Activated naive CD8-positive, alpha-beta T cell treated with anti-CD3 and anti-CD28 coated beads, Interleukin-2, amount 50 U/mL, for 24 hours (primary cell): ENCODE data around the gene NQO2.
"Not testable (repeated sequence)": the region's sequence is repeated elsewhere in the genome, so short reads cannot be mapped to it uniquely, and the experiment has no call there.

Experiments
- ATAC-seq: fragments of 150-1000 bp; cut with Tn5 transposase; one replicate; pipeline ENCODE4 v1.10.0; 2021
- DNase-seq: peaks from one replicate; pipeline ENCODE4 v3.0.0; 2021
- H3K27ac Mint-ChIP-seq: one replicate; pipeline ENCODE4 v1.8.0; 2021; ENCODE audit warnings: mild to moderate bottlenecking, mixed read lengths
- H3K27me3 Mint-ChIP-seq: one replicate; pipeline ENCODE4 v1.8.0; 2021; ENCODE audit warnings: mixed read lengths
- H3K36me3 Mint-ChIP-seq: one replicate; pipeline ENCODE4 v1.8.0; 2021; ENCODE audit warnings: low read depth, mixed read lengths
- H3K4me1 Mint-ChIP-seq: one replicate; pipeline ENCODE4 v1.8.0; 2021; ENCODE audit warnings: mixed read lengths
- H3K4me3 Mint-ChIP-seq: one replicate; pipeline ENCODE4 v1.8.0; 2021; ENCODE audit warnings: mild to moderate bottlenecking, moderate library complexity, mixed read lengths
- H3K9me3 Mint-ChIP-seq: one replicate; pipeline ENCODE4 v1.8.0; 2021; ENCODE audit warnings: mixed read lengths

NQO2 gene

DNA sequence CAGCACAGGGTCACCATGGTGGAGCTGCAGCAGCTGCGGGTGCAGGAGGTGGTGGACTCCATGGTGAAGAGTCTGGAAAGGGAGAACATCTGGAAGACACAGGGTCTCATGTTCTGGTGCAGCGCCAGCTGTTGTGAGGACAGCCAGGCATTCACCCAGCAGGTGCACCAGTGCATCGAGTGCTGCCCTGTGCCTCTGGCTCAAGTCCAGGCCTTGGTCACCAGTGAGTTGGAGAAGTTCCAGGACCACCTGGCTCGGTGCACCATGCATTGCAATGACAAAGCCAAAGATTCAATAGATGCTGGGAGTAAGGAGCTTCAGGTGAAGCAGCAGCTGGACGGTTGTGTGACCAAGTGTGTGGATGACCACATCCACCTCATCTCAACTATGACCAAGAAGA lies 45.7 kb downstream of the NQO2 start:
- peaks cover 3% of the 10 kb centered on the region for H3K4me1 Mint-ChIP-seq
- H3K9me3 Mint-ChIP-seq = no peaks in the 10 kb centered on the region
- H3K36me3 Mint-ChIP-seq = no peaks in the 10 kb centered on the region
- DNase-seq (no peak), ATAC-seq (no peak)
- no peaks in the 10 kb centered on the region for H3K27me3 Mint-ChIP-seq
- H3K27ac Mint-ChIP-seq = no peak overlapping the region
- H3K4me3 Mint-ChIP-seq = no peak overlapping the region

DNA sequence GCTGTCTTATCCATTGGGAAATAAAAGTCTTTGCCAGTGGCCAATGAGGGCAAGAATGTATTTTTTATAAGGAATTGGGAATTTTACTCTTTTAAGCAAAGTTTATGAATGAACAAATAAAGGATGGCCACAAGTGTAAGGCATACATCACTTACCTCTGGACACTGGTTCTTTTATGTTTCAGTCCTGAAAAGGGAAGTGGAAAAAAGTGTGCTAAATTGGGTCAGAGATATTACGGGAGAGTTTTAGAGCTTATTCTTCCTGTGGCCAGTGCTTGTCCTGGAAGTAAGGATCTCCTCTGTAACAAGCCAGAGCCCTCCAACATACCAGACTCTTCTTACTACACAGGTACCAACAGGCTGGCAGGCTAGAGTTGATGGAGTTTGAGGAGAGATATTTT lies 46.1 kb downstream of the NQO2 start:
- no peaks in the 10 kb centered on the region for H3K27me3 Mint-ChIP-seq
- ATAC-seq (no peak), DNase-seq (no peak)
- no peak overlapping the region for H3K4me3 Mint-ChIP-seq
- peaks cover 3% of the 10 kb centered on the region for H3K4me1 Mint-ChIP-seq
- H3K27ac Mint-ChIP-seq = no peak overlapping the region
- H3K36me3 Mint-ChIP-seq = no peaks in the 10 kb centered on the region
- no peaks in the 10 kb centered on the region for H3K9me3 Mint-ChIP-seq

DNA sequence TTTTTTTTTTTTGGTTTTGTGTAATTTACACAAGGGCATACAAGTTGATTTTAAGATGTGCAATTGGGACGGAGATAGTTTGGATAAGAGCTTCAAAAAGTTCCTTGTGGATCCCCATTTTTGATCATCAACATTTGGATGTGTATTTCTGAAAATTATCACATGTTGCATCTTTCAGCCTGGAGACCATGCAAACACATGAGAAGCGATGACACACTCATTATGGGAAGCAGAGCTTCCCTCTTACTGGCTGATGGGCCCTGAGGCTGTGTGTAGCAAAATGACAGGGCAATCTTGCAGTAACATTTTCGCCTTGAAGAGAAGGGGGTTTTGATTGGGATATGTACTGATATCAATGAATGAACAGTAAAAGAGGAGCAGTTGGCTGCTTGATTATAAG lies 46.6 kb downstream of the NQO2 start:
- H3K27me3 Mint-ChIP-seq = no peaks in the 10 kb centered on the region
- no peak overlapping the region for H3K27ac Mint-ChIP-seq
- DNase-seq = no peak
- peaks cover 3% of the 10 kb centered on the region for H3K4me1 Mint-ChIP-seq
- no peak overlapping the region for H3K4me3 Mint-ChIP-seq
- no peaks in the 10 kb centered on the region for H3K36me3 Mint-ChIP-seq
- no peak for ATAC-seq
- no peaks in the 10 kb centered on the region for H3K9me3 Mint-ChIP-seq

DNA sequence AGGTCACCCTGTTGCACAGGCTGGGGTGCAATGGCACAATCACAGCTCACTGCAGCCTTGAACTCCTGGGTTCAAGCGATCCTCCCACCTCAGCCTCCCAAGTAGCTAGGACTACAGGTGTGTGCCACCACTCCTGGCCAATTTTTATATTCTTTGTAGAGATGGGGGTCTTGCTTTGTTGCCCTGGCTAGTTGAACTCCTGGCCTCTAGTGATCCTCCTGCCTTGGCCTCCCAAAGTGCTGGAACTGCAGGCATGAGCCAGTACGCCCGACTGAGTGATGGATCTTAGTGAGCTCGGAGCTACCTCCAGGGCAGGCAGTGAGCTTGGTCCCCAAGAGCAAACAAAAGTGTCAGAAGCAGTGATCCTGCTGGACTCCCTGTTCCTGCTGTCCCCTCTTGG lies 48.3 kb downstream of the NQO2 start:
- not testable (repeated sequence) for H3K27me3 Mint-ChIP-seq, ATAC-seq, H3K4me3 Mint-ChIP-seq, H3K4me1 Mint-ChIP-seq, H3K9me3 Mint-ChIP-seq, H3K36me3 Mint-ChIP-seq, DNase-seq, H3K27ac Mint-ChIP-seq

DNA sequence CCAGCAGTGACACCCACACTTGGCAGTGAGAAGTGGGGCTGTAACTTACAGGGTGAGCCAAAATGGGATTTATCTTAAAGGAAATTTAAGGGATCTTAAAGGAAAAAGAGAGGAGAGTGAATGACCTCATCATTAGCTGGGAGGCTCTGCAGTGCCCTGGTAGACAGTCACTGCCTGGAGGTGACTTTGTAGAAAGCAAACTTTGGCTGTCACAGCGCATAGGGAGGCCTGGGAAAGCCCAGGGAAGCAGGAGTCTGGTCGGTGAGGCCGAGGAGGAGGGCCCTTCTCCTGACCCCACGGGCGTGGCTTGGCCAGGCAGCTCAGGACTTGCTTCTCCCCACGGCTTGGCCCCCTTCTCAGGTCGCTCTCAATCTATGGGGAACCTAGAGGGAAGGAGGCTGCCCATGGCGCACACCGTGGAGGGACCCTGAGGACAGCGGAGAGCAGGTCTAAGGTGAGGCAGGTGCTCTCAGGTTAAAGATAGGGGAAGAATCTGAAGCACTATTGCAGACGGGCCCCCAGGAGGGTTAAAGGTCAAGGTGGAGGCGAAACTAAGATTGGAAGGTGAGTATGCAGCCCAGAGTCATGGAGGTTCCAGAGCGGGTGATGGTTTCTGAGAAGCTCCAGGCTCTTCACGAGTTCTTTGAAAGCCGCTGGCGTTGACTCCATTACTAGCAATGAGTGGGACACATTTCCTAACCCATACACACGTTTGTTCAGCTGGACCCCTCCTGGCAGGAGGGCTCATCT lies 53.0 kb downstream of the NQO2 start:
- no peak for ATAC-seq
- Mint-ChIP-seq H3K27me3 (peaks cover 6% of the 10 kb centered on the region), H3K4me3 (peak overlapping the region; percentile 49), H3K27ac (no peak overlapping the region), H3K4me1 (peaks cover 29% of the 10 kb centered on the region), H3K9me3 (no peaks in the 10 kb centered on the region), H3K36me3 (no peaks in the 10 kb centered on the region)
- DNase-seq = no peak

DNA sequence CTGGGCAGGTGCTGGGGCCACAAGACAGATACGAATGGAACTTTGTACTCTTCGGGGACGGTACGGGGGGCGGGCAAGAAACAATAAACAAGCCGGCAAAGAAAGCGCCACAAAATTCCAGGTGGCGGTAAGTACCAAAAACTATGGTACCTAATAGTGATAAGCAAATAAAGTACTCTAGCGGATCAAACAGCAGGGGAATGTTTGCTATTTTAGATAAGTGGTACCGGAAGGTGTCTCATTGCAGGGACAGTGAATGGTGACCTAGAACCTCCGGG lies 53.5 kb downstream of the NQO2 start:
- no peak for DNase-seq
- Mint-ChIP-seq H3K4me3 (peak overlapping the region; percentile 49), H3K36me3 (no peaks in the 10 kb centered on the region), H3K27ac (no peak overlapping the region), H3K4me1 (peaks cover 29% of the 10 kb centered on the region), H3K27me3 (peaks cover 6% of the 10 kb centered on the region), H3K9me3 (no peaks in the 10 kb centered on the region)
- no peak for ATAC-seq

DNA sequence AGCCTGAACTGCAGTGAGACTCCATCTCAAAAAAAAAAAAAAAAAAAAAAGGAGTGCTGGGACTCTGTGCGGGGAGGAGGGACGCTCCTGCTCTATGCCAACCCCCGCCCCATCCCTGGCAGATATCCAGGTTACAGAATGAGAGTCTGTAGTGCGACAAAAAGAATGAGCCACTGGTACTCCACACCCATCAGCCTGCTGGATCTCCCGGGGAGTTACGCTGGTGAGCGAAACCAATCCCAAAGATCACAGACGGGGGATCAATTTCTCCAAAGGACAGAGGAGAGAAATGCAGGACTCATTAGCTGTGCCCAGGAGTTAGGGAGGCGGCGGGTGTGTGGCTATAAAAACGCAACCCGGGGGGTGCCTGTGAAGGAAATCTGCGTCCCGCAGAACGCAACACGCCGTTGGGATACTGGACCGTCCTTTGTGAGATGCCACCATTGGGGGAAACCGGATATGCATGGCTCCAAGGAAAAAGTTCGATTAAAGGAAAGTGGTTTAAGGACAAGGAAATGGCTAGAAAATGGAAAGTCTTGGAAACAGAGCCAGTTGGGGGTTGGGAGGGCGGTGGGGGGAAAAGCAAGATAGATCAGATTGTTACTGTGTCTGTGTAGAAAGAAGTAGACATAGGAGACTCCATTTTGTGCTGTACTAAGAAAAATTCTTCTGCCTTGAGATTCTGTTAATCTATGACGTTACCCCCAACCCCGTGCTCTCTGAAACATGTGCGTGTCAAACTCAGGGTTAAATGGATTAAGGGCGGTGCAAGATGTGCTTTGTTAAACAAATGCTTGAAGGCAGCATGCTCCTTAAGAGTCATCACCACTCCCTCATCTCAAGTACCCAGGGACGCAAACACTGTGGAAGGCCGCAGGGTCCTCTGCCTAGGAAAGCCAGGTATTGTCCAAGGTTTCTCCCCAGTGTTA lies 54.8 kb downstream of the NQO2 start:
- not testable (repeated sequence) for H3K27me3 Mint-ChIP-seq, H3K27ac Mint-ChIP-seq, H3K36me3 Mint-ChIP-seq, DNase-seq, H3K9me3 Mint-ChIP-seq, ATAC-seq
- Mint-ChIP-seq H3K4me3 (peak overlapping the region; percentile 54), H3K4me1 (peaks cover 34% of the 10 kb centered on the region)

DNA sequence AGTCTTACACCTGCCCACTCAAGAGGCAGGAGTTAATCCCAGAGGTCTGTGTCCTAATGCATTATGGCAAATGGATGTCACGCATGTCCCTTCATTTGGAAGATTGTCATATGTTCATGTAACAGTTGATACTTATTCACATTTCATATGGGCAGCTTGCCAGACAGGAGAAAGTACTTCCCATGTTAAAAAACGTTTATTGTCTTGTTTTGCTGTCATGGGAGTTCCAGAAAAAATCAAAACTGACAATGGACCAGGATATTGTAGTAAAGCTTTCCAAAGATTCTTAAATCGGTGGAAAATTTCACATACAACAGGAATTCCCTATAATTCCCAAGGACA lies 55.4 kb downstream of the NQO2 start:
- not testable (repeated sequence) for H3K9me3 Mint-ChIP-seq, DNase-seq, ATAC-seq, H3K4me3 Mint-ChIP-seq, H3K36me3 Mint-ChIP-seq, H3K27ac Mint-ChIP-seq, H3K27me3 Mint-ChIP-seq
- peaks cover 34% of the 10 kb centered on the region for H3K4me1 Mint-ChIP-seq

DNA sequence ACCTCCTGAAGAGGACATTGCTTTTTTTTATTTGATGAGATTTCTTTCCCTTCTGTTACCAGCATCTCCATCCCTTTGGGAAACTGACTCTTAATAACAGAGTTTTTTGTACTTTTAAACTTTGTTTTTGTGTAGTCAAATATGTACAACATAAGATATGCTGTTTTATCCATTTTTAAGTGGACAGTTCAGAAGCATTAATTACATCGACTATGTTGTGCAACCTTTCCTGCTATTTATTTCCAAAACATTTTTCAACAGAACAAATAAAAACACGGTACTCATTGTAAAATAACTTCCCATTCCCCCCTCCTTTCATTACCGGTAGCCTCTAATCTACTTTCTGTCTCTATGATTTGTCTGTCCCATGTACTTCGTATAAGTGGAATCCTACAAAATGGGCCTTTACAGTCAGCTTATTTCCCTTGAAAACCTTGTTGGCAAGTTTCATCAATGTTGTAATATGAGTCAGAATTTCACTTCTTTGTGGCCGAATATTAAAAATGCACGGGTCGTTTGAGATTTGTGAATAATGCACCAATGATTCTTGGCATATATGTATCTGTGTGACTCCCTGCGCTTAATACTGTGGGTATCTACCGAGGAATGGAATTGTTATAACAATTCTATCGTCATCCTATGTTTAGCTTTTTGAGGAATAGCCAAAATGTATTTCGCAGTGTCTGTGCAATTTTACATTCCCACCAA lies 57.5 kb downstream of the NQO2 start:
- no peak overlapping the region for H3K27ac Mint-ChIP-seq
- peaks cover 8% of the 10 kb centered on the region for H3K27me3 Mint-ChIP-seq
- H3K4me3 Mint-ChIP-seq = no peak overlapping the region
- DNase-seq (no peak), ATAC-seq (no peak)
- H3K9me3 Mint-ChIP-seq = no peaks in the 10 kb centered on the region
- H3K36me3 Mint-ChIP-seq = no peaks in the 10 kb centered on the region
- H3K4me1 Mint-ChIP-seq = peaks cover 36% of the 10 kb centered on the region

DNA sequence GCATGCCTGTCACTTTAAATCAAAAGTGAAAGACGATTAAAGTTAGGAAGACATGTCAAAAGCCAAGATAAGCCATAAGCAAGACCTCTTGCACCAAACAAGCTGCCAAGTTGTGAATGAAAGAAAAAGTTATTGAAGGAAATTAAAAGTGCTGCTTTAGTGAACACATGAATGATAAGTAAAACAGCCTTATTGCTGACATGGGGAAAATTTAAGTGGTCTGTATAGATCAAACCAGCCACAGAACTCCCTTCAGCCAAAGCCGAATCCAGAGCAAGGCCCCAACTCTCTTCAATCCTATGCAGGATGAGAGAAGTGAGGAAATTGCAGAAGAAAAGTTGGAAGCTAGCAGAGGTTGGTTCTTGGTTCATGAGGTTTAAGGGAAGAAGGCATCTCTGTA lies 59.3 kb downstream of the NQO2 start:
- no peaks in the 10 kb centered on the region for H3K9me3 Mint-ChIP-seq
- peaks cover 5% of the 10 kb centered on the region for H3K27me3 Mint-ChIP-seq
- H3K4me3 Mint-ChIP-seq = no peak overlapping the region
- DNase-seq = no peak
- peaks cover 25% of the 10 kb centered on the region for H3K4me1 Mint-ChIP-seq
- no peak overlapping the region for H3K27ac Mint-ChIP-seq
- ATAC-seq = no peak
- H3K36me3 Mint-ChIP-seq = no peaks in the 10 kb centered on the region

DNA sequence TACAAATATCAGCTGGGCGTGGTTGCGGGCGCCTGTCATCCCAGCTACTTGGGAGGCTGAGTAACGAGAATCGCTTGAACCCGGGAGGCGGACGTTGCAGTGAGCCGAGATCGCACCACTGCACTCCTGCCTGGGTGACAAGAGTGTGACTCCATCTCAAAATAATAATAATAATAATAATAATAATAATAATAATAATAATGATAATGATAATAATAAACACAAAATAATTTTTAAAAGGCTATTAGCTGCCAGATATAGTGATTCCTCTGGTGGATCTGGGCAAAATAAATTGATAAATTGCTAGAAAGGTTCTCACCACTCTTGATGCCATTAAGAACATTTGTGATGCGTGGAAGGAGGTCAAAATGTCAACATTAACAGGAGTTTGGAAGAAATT lies 60.4 kb downstream of the NQO2 start:
- H3K36me3 Mint-ChIP-seq, H3K27me3 Mint-ChIP-seq, H3K4me3 Mint-ChIP-seq, ATAC-seq, H3K27ac Mint-ChIP-seq, H3K9me3 Mint-ChIP-seq, DNase-seq: not testable (repeated sequence)
- peaks cover 23% of the 10 kb centered on the region for H3K4me1 Mint-ChIP-seq

DNA sequence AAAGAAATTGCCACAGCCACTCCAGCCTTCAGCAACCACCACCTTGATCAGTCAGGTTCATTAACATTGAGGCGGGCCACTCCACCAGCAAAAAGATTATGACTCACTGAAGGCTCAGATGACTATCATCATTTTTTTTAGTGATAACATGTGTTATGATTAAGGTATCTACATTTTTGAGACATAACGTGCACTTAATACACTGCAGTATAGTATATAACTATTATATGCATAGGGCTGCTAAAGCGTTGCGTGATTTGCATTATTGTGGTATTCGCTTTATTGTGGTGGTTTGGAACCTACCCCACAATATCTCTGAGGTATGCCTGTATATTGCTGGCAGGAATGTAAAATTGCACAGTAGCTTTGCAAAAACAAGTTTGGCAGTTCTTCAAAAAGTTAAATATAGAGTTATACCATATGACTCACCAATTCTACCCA lies 61.8 kb downstream of the NQO2 start:
- H3K27ac Mint-ChIP-seq = no peak overlapping the region
- no peak for ATAC-seq
- peaks cover 21% of the 10 kb centered on the region for H3K4me1 Mint-ChIP-seq
- no peaks in the 10 kb centered on the region for H3K9me3 Mint-ChIP-seq
- H3K4me3 Mint-ChIP-seq = no peak overlapping the region
- no peaks in the 10 kb centered on the region for H3K36me3 Mint-ChIP-seq
- H3K27me3 Mint-ChIP-seq = peaks cover 3% of the 10 kb centered on the region
- DNase-seq = no peak

DNA sequence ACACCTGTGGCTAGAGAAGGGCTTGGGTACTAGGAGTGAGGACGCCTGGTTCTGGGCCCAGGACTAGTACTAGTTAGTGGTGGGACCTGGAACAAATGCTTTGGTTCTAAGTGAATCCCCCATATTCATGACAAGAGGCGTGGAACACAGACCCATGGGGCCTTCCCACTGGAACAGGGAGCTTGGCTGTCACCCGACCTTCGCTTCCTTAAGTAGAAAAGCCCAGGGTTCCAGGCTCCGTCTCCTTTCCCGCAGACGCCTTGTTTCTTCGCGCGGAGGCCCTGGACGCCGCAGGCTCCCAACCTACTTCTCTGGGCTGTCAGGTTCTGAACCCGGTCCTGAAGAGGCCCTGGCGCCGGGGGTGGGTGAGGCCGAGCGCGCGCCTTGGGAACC lies 63.6 kb downstream of the NQO2 start:
- not testable (repeated sequence) for H3K27ac Mint-ChIP-seq, H3K27me3 Mint-ChIP-seq, DNase-seq, ATAC-seq, H3K9me3 Mint-ChIP-seq, H3K36me3 Mint-ChIP-seq
- Mint-ChIP-seq H3K4me3 (peak overlapping the region; percentile 89), H3K4me1 (peaks cover 32% of the 10 kb centered on the region)

DNA sequence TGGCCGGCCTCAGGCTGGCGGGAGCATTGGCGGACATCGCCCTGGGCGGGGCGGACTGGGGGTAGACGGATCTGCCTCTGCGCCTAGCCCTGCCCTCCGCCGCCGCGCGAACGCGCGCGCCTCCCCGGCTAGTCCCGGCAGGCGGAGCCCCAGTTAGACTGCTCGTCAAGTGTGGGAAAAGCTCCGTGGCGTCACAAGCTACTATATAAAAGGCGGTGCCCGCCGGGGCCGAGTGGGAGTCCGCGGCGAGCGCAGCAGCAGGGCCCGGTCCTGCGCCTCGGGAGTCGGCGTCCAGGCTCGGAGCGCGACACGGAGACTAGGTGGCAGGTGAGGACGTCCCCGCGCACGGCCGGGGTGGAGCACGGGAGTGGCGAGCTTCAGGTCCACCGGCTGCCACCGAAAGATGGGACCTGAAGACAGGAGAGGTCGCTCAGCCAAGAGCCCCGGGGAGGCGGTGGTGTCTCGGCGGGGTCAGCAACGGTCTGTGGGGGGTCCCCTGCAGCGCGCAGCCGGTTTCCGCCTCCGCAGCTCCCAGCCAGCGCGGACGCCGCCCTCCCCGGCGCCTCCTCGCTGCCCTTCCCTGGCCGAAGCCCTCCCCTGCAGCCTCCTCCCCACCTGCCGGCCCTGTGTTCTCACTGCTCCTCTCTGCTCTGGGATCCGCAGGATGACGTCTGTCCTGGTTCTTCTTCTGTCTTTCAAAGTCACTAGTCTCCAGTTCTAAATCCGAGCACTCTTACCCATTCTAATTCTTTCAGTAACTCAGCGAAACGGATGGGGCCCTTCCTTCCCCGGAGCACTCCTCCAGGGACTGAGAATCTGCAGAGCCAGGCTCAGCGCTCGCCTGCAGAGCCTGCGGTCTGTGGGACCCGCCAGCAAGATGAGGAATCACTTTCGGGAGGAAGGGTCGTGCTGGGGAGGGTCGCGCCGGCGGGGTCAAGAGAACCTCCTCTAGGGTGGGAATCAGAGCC lies 64.3 kb downstream of the NQO2 start:
- H3K36me3 Mint-ChIP-seq = no peaks in the 10 kb centered on the region
- peaks cover 3% of the 10 kb centered on the region for H3K27me3 Mint-ChIP-seq
- peak overlapping the region; percentile 89 for H3K4me3 Mint-ChIP-seq
- ATAC-seq (peak; percentile 90), DNase-seq (peak; percentile 91)
- H3K9me3 Mint-ChIP-seq = no peaks in the 10 kb centered on the region
- H3K27ac Mint-ChIP-seq = peak overlapping the region; percentile 78
- peaks cover 28% of the 10 kb centered on the region for H3K4me1 Mint-ChIP-seq
